K562 (cell line): ENCODE measurements around the gene PARD6A. TPM values are rescaled to one million over a fixed set of nuclear protein-coding genes. Genes with fewer than 3 reads are reported as not detected.
A peak's percentile ranks its signal among the peaks of the same experiment; 100 is the strongest.

Source experiments
- ADNP ChIP-seq: fragments of 200-800 bp; sonication (Bioruptor generic); IDR thresholded peaks from 2 replicates; pipeline ENCODE4 v1.6.1; 2016; ENCODE audit warnings: missing genetic modification characterization, missing compliant biosample characterization
- ARNT ChIP-seq, 2 experiments: fragments of 450-650 bp; IDR thresholded peaks; 2 replicates each; pipeline ENCODE4 v1.6.1; 2016; ENCODE audit warnings: mild to moderate bottlenecking in 1 of 2
- BMI1 ChIP-seq: fragments of 150-350 bp; IDR thresholded peaks from 2 replicates; pipeline ENCODE4 v1.6.1; 2014; ENCODE audit warnings: low read length
- CBFA2T3 ChIP-seq: fragments of 450-650 bp; IDR thresholded peaks from 2 replicates; pipeline ENCODE4 v1.6.1; 2017
- CHCHD3 ChIP-seq: fragments of 250-450 bp; sonication (Bioruptor Pico); IDR thresholded peaks from 2 replicates; pipeline ENCODE4 v2.1.2; 2022; ENCODE audit warnings: mild to moderate bottlenecking
- CTBP1 ChIP-seq: fragments of 450-650 bp; IDR thresholded peaks from 2 replicates; pipeline ENCODE4 v1.6.1; 2016; ENCODE audit warnings: borderline replicate concordance
- EHMT2 ChIP-seq: fragments of 450-650 bp; IDR thresholded peaks from 2 replicates; pipeline ENCODE4 v1.6.1; 2018; ENCODE audit warnings: antibody characterized with exemption
- EP300 ChIP-seq: IDR thresholded peaks from 2 replicates; pipeline ENCODE4 v1.6.1; 2012; ENCODE audit warnings: low read length, improper control_type of control experiment
- GABPA ChIP-seq: fragments of 200-800 bp; sonication (Bioruptor generic); conservative IDR thresholded peaks from 2 replicates; pipeline ENCODE4 v1.6.1; 2016; ENCODE audit warnings: low read depth, missing genetic modification characterization, missing compliant biosample characterization
- HNRNPLL ChIP-seq: fragments of 200-400 bp; formaldehyde crosslinking; IDR thresholded peaks from 2 replicates; pipeline ENCODE4 v1.6.1; 2017; ENCODE audit warnings: low read length, low read depth, mild to moderate bottlenecking; ENCODE audit not compliant: poor library complexity, severe bottlenecking
- HNRNPUL1 ChIP-seq: fragments of 200-400 bp; formaldehyde crosslinking; IDR thresholded peaks from 2 replicates; pipeline ENCODE4 v1.6.1; 2017; ENCODE audit warnings: low read length
- HOXB6 ChIP-seq: fragments of 250-450 bp; sonication (Bioruptor Pico); IDR thresholded peaks from 2 replicates; pipeline ENCODE4 v1.5.1; 2022; ENCODE audit warnings: mild to moderate bottlenecking, borderline replicate concordance
- KAT7 ChIP-seq: sonication (generic); formaldehyde crosslinking; IDR thresholded peaks from 2 replicates; pipeline ENCODE4 v1.8.0; 2022; ENCODE audit warnings: missing genetic modification reagents, mild to moderate bottlenecking, borderline replicate concordance
- SMAD4 ChIP-seq: fragments of 250-450 bp; sonication (Bioruptor Pico); conservative IDR thresholded peaks from 2 replicates; pipeline ENCODE4 v1.8.0; 2021; ENCODE audit warnings: inconsistent platforms, mild to moderate bottlenecking, moderate library complexity
- TAF1 ChIP-seq: IDR thresholded peaks from 2 replicates; pipeline ENCODE4 v1.6.1; 2011; ENCODE audit warnings: mild to moderate bottlenecking, low read length, moderate library complexity; ENCODE audit not compliant: insufficient read depth, control insufficient read depth, severe bottlenecking; ENCODE audit errors: extremely low read depth
- U2AF2 ChIP-seq: fragments of 200-400 bp; formaldehyde crosslinking; optimal IDR thresholded peaks from 2 replicates; pipeline ENCODE3; 2017; ENCODE audit warnings: low read depth, mild to moderate bottlenecking, low read length
- XRCC4 ChIP-seq: IDR thresholded peaks from one replicate; pipeline ENCODE4 v1.6.1; 2011; ENCODE audit not compliant: insufficient read depth, insufficient read length; ENCODE audit errors: extremely low read depth
- YY1 ChIP-seq, 3 experiments: IDR thresholded peaks; 2 replicates each; pipeline ENCODE4 v1.6.1; 2011; ENCODE audit warnings: low read length in 2 of 3, mild to moderate bottlenecking in 2 of 3, moderate library complexity in 2 of 3, borderline replicate concordance in 1 of 3, control low read depth in 1 of 3, low read depth in 1 of 3; ENCODE audit not compliant: insufficient read depth in 3 of 3, insufficient replicate concordance in 2 of 3, control insufficient read depth in 1 of 3, insufficient read length in 1 of 3; ENCODE audit errors: extremely low read depth in 1 of 3
- ZKSCAN8 ChIP-seq: fragments of 200-800 bp; sonication (Bioruptor generic); IDR thresholded peaks from 2 replicates; pipeline ENCODE4 v1.6.1; 2016; ENCODE audit warnings: missing genetic modification characterization, missing compliant biosample characterization
- ZNF124 ChIP-seq: sonication (generic); formaldehyde crosslinking; IDR thresholded peaks from 2 replicates; pipeline ENCODE4 v1.8.1; 2022; ENCODE audit warnings: missing genetic modification reagents
- ZNF41 ChIP-seq: fragments of 250-450 bp; sonication (Bioruptor Pico); conservative IDR thresholded peaks from 2 replicates; pipeline ENCODE4 v1.4.0; 2020; ENCODE audit warnings: mild to moderate bottlenecking
- ZNF561 ChIP-seq: fragments of 450-650 bp; formaldehyde crosslinking; conservative IDR thresholded peaks from 2 replicates; pipeline ENCODE4 v1.4.0; 2020; ENCODE audit warnings: mild to moderate bottlenecking, moderate library complexity
- ZSCAN32 ChIP-seq: fragments of 450-650 bp; formaldehyde crosslinking; IDR thresholded peaks from 2 replicates; pipeline ENCODE4 v1.4.0; 2020; ENCODE audit warnings: mild to moderate bottlenecking, moderate library complexity
- polyA plus RNA-seq, 8 experiments: library from polyadenylated mRNA; depleted of rRNA in 4 of 8; stranded (reverse) in 5 of 8; unstranded in 3 of 8; fragments of >200 nt; fragmentation: Nextera tagmentation in 2 of 8; fragmentation: Illumina TruSeq in 1 of 8; extraction: Ambion mirVana in 2 of 8; extraction: Trizol in 1 of 8; gene quantifications; 2 replicates each; pipeline versions ENCODE4 v1.2.1 to v1.2.3, GENCODE V29; 2011 to 2014; ENCODE audit warnings: inconsistent platforms in 1 of 8, missing spikeins in 1 of 8
- total RNA-seq, 7 experiments: library from RNA; depleted of rRNA in 6 of 7; stranded (reverse); fragments of >200 nt in 6 of 7; fragmentation: Illumina TruSeq in 2 of 7; extraction: Trizol in 2 of 7; gene quantifications; 2 replicates each; pipeline versions ENCODE4 v1.2.1 to v1.2.3, GENCODE V29; 2011 to 2021; ENCODE audit warnings: low replicate concordance in 1 of 7
- TF ChIP-seq, protein P1 (sequence below): sonication (generic); formaldehyde crosslinking; IDR thresholded peaks from 2 replicates; pipeline ENCODE4 v1.9.0; 2022; ENCODE audit warnings: mild to moderate bottlenecking, missing genetic modification reagents
- TF ChIP-seq, protein P2 (sequence below): fragments of 450-650 bp; IDR thresholded peaks from 2 replicates; pipeline ENCODE4 v1.6.1; 2016
- TF ChIP-seq, protein P3 (sequence below): sonication (generic); formaldehyde crosslinking; IDR thresholded peaks from 2 replicates; pipeline ENCODE4 v1.8.0; 2022; ENCODE audit warnings: missing genetic modification reagents, mild to moderate bottlenecking, borderline replicate concordance
- TF ChIP-seq, protein P4 (sequence below): IDR thresholded peaks from 2 replicates; pipeline ENCODE4 v1.6.1; 2016; ENCODE audit warnings: missing genetic modification characterization, missing compliant biosample characterization

PARD6A gene
- total and polyA plus RNA-seq, 9 of the 15 experiments (the other 6 are each of a cell fraction or from before 2014, with no cell fraction given): 0.04 to 2.0 (median 0.44) TPM

DNA sequence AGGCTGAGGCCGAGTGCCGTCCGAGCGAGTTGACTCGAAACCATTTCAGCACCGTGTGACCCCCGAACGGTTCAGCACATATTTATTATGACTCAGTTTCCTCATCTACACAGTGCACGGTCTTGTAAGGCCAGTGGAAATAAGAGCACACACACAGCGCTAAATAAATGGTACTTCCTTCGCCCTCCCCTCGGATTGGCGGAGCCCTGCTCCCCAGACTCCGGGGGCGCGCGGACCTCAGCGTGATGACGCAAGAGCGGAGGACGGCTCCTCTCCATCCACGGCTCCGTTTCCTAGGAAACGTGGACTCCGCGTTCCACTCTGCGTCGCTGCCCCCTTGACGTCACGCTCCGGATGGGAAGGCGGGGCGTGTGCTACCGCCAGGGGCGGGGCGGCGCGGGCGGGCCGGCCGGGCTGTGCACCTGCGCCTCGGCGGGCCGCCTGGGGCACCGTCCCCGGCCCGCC lies at the start of gene PARD6A (continued):
- TF ChIP-seq, protein P1, sequence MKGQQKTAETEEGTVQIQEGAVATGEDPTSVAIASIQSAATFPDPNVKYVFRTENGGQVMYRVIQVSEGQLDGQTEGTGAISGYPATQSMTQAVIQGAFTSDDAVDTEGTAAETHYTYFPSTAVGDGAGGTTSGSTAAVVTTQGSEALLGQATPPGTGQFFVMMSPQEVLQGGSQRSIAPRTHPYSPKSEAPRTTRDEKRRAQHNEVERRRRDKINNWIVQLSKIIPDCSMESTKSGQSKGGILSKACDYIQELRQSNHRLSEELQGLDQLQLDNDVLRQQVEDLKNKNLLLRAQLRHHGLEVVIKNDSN (CRISPR knock-in tag): no peak
- TF ChIP-seq CHCHD3 (CRISPR knock-in tag) (no peak), TAF1 (no peak), XRCC4 (no peak), EP300 (no peak; the same call in 1 of the 2 replicates), ZNF124 (no peak), GABPA (tag) (no peak; the same call in 1 of the 2 replicates), KAT7 (no peak), ZNF41 (CRISPR knock-in tag) (no peak), ADNP (tag) (no peak), SMAD4 (peak; percentile 69), EHMT2 (no peak), ZNF561 (no peak), YY1 (IDR thresholded peaks at IDR 0.05; ENCODE audit: borderline replicate concordance in 1 of 3, control insufficient read depth in 1 of 3, extremely low read depth in 1 of 3, insufficient read depth in 3 of 3, insufficient read length in 1 of 3, insufficient replicate concordance in 2 of 3, low read depth in 1 of 3, low read length in 2 of 3) (peak in 1 of 3 experiments; percentile 29), ARNT (IDR thresholded peaks at IDR 0.05) (peak in 1 of 2 experiments; percentile 29; a peak in 1 of 4 replicates), ZSCAN32 (no peak), HOXB6 (CRISPR knock-in tag) (no peak), HNRNPUL1 (no peak), ZKSCAN8 (CRISPR knock-in tag) (no peak), BMI1 (no peak), CBFA2T3 (no peak), U2AF2 (no peak), HNRNPLL (peak; percentile 24), CTBP1 (peak; percentile 89)
- TF ChIP-seq, protein P2, sequence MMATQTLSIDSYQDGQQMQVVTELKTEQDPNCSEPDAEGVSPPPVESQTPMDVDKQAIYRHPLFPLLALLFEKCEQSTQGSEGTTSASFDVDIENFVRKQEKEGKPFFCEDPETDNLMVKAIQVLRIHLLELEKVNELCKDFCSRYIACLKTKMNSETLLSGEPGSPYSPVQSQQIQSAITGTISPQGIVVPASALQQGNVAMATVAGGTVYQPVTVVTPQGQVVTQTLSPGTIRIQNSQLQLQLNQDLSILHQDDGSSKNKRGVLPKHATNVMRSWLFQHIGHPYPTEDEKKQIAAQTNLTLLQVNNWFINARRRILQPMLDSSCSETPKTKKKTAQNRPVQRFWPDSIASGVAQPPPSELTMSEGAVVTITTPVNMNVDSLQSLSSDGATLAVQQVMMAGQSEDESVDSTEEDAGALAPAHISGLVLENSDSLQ: no peak; the same call in 1 of the 2 replicates
- TF ChIP-seq, protein P3, sequence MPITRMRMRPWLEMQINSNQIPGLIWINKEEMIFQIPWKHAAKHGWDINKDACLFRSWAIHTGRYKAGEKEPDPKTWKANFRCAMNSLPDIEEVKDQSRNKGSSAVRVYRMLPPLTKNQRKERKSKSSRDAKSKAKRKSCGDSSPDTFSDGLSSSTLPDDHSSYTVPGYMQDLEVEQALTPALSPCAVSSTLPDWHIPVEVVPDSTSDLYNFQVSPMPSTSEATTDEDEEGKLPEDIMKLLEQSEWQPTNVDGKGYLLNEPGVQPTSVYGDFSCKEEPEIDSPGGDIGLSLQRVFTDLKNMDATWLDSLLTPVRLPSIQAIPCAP (CRISPR knock-in tag): no peak
- TF ChIP-seq, protein P4, sequence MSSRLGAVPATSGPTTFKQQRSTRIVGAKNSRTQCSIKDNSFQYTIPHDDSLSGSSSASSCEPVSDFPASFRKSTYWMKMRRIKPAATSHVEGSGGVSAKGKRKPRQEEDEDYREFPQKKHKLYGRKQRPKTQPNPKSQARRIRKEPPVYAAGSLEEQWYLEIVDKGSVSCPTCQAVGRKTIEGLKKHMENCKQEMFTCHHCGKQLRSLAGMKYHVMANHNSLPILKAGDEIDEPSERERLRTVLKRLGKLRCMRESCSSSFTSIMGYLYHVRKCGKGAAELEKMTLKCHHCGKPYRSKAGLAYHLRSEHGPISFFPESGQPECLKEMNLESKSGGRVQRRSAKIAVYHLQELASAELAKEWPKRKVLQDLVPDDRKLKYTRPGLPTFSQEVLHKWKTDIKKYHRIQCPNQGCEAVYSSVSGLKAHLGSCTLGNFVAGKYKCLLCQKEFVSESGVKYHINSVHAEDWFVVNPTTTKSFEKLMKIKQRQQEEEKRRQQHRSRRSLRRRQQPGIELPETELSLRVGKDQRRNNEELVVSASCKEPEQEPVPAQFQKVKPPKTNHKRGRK (tag): no peak
